A549 (cell line): ENCODE measurements around the gene ENPP1.

Experiments
- BHLHE40 ChIP-seq: IDR thresholded peaks from 2 replicates; pipeline ENCODE4 v1.6.1; 2012; ENCODE audit warnings: low read depth, low read length, inconsistent platforms
- CHD2 ChIP-seq: fragments of 150-350 bp; IDR thresholded peaks from 2 replicates; pipeline ENCODE4 v1.6.1; 2014; ENCODE audit warnings: low read length; ENCODE audit not compliant: partially characterized antibody
- JUNB ChIP-seq: fragments of >200 bp; sonication (Bioruptor Twin); formaldehyde crosslinking; IDR thresholded peaks from 2 replicates; pipeline ENCODE4 v1.6.1; 2016
- KDM1A ChIP-seq: fragments of 200-600 bp; sonication (generic); IDR thresholded peaks from 2 replicates; pipeline ENCODE4 v1.6.1; 2016; ENCODE audit warnings: low read depth, mild to moderate bottlenecking
- NR3C1 ChIP-seq: fragments of >200 bp; sonication (Bioruptor Twin); formaldehyde crosslinking; IDR thresholded peaks from 3 replicates; pipeline ENCODE4 v1.6.1; 2017
- PBX3 ChIP-seq: IDR thresholded peaks from 2 replicates; pipeline ENCODE4 v1.6.1; 2012
- POLR2A ChIP-seq: IDR thresholded peaks from 2 replicates; pipeline ENCODE4 v1.6.1; 2012; ENCODE audit warnings: mild to moderate bottlenecking, low read length
- RAD21 ChIP-seq, 2 experiments: fragments of >200 bp in 1 of 2; sonication (Bioruptor Twin) in 1 of 2; formaldehyde crosslinking in 1 of 2; IDR thresholded peaks in 1 of 2; conservative IDR thresholded peaks in 1 of 2; 2 replicates in 1 of 2; 3 replicates in 1 of 2; pipeline ENCODE4 v1.6.1; 2012 to 2018; ENCODE audit warnings: inconsistent platforms in 1 of 2
- SMC3 ChIP-seq: fragments of >200 bp; sonication (Bioruptor Twin); formaldehyde crosslinking; IDR thresholded peaks from 3 replicates; pipeline ENCODE4 v1.6.1; 2018; ENCODE audit warnings: inconsistent platforms
- TF ChIP-seq, protein P1 (sequence below): fragments of >200 bp; sonication (Bioruptor Twin); formaldehyde crosslinking; IDR thresholded peaks from 3 replicates; pipeline ENCODE4 v1.5.1; 2016
- TF ChIP-seq, protein P2 (sequence below): IDR thresholded peaks from 2 replicates; pipeline ENCODE4 v1.6.1; 2012
- TF ChIP-seq, protein P3 (sequence below): fragments of 200-600 bp; sonication (generic); IDR thresholded peaks from 2 replicates; pipeline ENCODE4 v1.6.1; 2016; ENCODE audit warnings: antibody characterized with exemption, mild to moderate bottlenecking, moderate library complexity

GRCh38 chr6:131807321-131807643, 538 bp upstream of the ENPP1 start:
- TF ChIP-seq, protein P1, sequence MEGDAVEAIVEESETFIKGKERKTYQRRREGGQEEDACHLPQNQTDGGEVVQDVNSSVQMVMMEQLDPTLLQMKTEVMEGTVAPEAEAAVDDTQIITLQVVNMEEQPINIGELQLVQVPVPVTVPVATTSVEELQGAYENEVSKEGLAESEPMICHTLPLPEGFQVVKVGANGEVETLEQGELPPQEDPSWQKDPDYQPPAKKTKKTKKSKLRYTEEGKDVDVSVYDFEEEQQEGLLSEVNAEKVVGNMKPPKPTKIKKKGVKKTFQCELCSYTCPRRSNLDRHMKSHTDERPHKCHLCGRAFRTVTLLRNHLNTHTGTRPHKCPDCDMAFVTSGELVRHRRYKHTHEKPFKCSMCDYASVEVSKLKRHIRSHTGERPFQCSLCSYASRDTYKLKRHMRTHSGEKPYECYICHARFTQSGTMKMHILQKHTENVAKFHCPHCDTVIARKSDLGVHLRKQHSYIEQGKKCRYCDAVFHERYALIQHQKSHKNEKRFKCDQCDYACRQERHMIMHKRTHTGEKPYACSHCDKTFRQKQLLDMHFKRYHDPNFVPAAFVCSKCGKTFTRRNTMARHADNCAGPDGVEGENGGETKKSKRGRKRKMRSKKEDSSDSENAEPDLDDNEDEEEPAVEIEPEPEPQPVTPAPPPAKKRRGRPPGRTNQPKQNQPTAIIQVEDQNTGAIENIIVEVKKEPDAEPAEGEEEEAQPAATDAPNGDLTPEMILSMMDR, result no peak
- TF ChIP-seq POLR2A, result no peak
- no peak for TF ChIP-seq KDM1A
- TF ChIP-seq, protein P2, sequence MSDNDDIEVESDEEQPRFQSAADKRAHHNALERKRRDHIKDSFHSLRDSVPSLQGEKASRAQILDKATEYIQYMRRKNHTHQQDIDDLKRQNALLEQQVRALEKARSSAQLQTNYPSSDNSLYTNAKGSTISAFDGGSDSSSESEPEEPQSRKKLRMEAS, result no peak
- no peak for TF ChIP-seq JUNB
- no peak for TF ChIP-seq BHLHE40
- TF ChIP-seq CHD2, result no peak
- no peak for TF ChIP-seq RAD21 (conservative IDR thresholded peaks at IDR 0.05 in 1 of 2, IDR thresholded peaks at IDR 0.05 in 1 of 2)
- TF ChIP-seq, protein P3, sequence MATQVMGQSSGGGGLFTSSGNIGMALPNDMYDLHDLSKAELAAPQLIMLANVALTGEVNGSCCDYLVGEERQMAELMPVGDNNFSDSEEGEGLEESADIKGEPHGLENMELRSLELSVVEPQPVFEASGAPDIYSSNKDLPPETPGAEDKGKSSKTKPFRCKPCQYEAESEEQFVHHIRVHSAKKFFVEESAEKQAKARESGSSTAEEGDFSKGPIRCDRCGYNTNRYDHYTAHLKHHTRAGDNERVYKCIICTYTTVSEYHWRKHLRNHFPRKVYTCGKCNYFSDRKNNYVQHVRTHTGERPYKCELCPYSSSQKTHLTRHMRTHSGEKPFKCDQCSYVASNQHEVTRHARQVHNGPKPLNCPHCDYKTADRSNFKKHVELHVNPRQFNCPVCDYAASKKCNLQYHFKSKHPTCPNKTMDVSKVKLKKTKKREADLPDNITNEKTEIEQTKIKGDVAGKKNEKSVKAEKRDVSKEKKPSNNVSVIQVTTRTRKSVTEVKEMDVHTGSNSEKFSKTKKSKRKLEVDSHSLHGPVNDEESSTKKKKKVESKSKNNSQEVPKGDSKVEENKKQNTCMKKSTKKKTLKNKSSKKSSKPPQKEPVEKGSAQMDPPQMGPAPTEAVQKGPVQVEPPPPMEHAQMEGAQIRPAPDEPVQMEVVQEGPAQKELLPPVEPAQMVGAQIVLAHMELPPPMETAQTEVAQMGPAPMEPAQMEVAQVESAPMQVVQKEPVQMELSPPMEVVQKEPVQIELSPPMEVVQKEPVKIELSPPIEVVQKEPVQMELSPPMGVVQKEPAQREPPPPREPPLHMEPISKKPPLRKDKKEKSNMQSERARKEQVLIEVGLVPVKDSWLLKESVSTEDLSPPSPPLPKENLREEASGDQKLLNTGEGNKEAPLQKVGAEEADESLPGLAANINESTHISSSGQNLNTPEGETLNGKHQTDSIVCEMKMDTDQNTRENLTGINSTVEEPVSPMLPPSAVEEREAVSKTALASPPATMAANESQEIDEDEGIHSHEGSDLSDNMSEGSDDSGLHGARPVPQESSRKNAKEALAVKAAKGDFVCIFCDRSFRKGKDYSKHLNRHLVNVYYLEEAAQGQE, result no peak
- TF ChIP-seq PBX3, result no peak
- no peak for TF ChIP-seq SMC3
- no peak for TF ChIP-seq NR3C1
